ENCODE measurements around the gene MORN4. TPM values are rescaled to one million over a fixed set of nuclear protein-coding genes. Genes with fewer than 3 reads are reported as not detected.

MORN4 gene
- total RNA-seq, 3 donors from 2014 or later (not counting 1 experiment from before 2014, with no cell fraction given) = 0.14 to 2.0 (median 1.6) TPM

- ATAC-seq = peak; percentile 79 to 98 (median 93)
- 72% methylated on average over 16 of the region's 16 CpGs for WGBS (ENCODE audit: insufficient coverage)
- Histone ChIP-seq H3K4me1 (ENCODE audit: control insufficient read depth, insufficient read depth, low read length) (peaks cover 4% of the 10 kb centered on the region), H3K27ac (ENCODE audit: low read length) (no peak within 1 kb of the TSS), H3K9me3 (ENCODE audit: control insufficient read depth, insufficient read depth, low read length) (no peaks in the 10 kb centered on the region), H3K27me3 (ENCODE audit: control insufficient read depth, insufficient read depth, low read length) (no peaks in the 10 kb centered on the region), H3K4me3 (ENCODE audit: low read length) (no peak within 1 kb of the TSS), H3K36me3 (ENCODE audit: control insufficient read depth, insufficient read depth, low read length) (no peaks in the 10 kb centered on the region)
- intact Hi-C loops (cut with micrococcal nuclease) = loop anchor here (1.0 kb wide), 3 partner anchors 40 to 159 kb away; no protein-coding TSS in a partner anchor
- Mint-ChIP-seq H3K36me3 (no peaks in the 10 kb centered on the region), H3K27me3 (ENCODE audit: low read depth in 2 of 2) (no peaks in the 10 kb centered on the region), H3K27ac (no peak within 1 kb of the TSS), H3K9me3 (no peaks in the 10 kb centered on the region), H3K4me1 (no peaks in the 10 kb centered on the region), H3K4me3 (no peak within 1 kb of the TSS)
- TF ChIP-seq CTCF (IDR thresholded peaks at IDR 0.05) = peak; percentile 81
- peak; percentile 64 to 69 for DNase-seq
These were observed 60.9 kb downstream of the MORN4 start, which contains the start of gene ANKRD2 for GRCh38 chr10:97572214-97572989. ANKRD2 (plus strand) TSS chr10:97572779; CDS start chr10:97572789, 10 bp downstream.

DNA sequence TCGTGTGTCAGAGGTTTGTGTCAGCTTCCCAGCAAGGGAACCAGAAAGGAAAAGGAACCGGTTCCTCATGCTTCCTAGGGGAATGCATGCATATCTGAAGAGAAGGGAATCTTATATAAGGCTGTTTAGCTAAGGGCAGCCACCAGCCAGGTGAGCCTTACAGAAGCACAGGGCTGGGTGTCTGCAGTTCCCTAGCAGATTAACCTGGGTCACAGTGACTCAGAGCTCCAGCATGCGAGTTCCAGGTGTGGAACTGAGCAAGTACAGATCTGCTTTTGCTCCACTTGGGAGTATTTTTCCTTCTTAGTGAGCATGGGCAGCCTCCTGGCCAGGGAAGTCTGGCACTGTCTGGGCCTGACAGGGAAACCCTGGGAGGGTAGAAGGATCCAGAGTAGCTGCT lies 61.7 kb downstream of the MORN4 start:
- Histone ChIP-seq H3K4me3 (ENCODE audit: low read length) (no peak overlapping the region), H3K27ac (ENCODE audit: low read length) (no peak overlapping the region), H3K36me3 (ENCODE audit: control insufficient read depth, insufficient read depth, low read length) (no peaks in the 10 kb centered on the region), H3K4me1 (ENCODE audit: control insufficient read depth, insufficient read depth, low read length) (peaks cover 4% of the 10 kb centered on the region), H3K9me3 (ENCODE audit: control insufficient read depth, insufficient read depth, low read length) (no peaks in the 10 kb centered on the region), H3K27me3 (ENCODE audit: control insufficient read depth, insufficient read depth, low read length) (no peaks in the 10 kb centered on the region)
- no peak for DNase-seq
- H3K36me3 Mint-ChIP-seq = no peaks in the 10 kb centered on the region
- 96% methylated on average over 3 of the region's 3 CpGs for WGBS (ENCODE audit: insufficient coverage)
- no peak overlapping the region for H3K27ac Mint-ChIP-seq
- no peaks in the 10 kb centered on the region for H3K4me1 Mint-ChIP-seq
- intact Hi-C loops (cut with micrococcal nuclease) = loop anchor here (1.0 kb wide), 3 partner anchors 41 to 160 kb away; no protein-coding TSS in a partner anchor
- no peaks in the 10 kb centered on the region for H3K9me3 Mint-ChIP-seq
- no peak for TF ChIP-seq CTCF (IDR thresholded peaks at IDR 0.05)
- ATAC-seq = no peak
- H3K27me3 Mint-ChIP-seq (ENCODE audit: low read depth in 2 of 2) = no peaks in the 10 kb centered on the region
- H3K4me3 Mint-ChIP-seq = no peak overlapping the region

- H3K9me3 ChIP-seq (ENCODE audit: control insufficient read depth, insufficient read depth, low read length) = no peaks in the 10 kb centered on the region
- H3K4me1 ChIP-seq (ENCODE audit: control insufficient read depth, insufficient read depth, low read length) = peaks cover 4% of the 10 kb centered on the region
- H3K27me3 Mint-ChIP-seq (ENCODE audit: low read depth in 2 of 2) = no peaks in the 10 kb centered on the region
- H3K4me1 Mint-ChIP-seq = no peaks in the 10 kb centered on the region
- H3K36me3 Mint-ChIP-seq = no peaks in the 10 kb centered on the region
- intact Hi-C loops (cut with micrococcal nuclease) = no loop called here
- no peak overlapping the region for H3K4me3 ChIP-seq (ENCODE audit: low read length)
- H3K27ac Mint-ChIP-seq = no peak overlapping the region
- H3K36me3 ChIP-seq (ENCODE audit: control insufficient read depth, insufficient read depth, low read length) = no peaks in the 10 kb centered on the region
- H3K27me3 ChIP-seq (ENCODE audit: control insufficient read depth, insufficient read depth, low read length) = no peaks in the 10 kb centered on the region
- H3K9me3 Mint-ChIP-seq = no peaks in the 10 kb centered on the region
- no peak overlapping the region for H3K4me3 Mint-ChIP-seq
- 90% methylated on average over 5 of the region's 5 CpGs for WGBS (ENCODE audit: insufficient coverage)
- ATAC-seq = no peak
- no peak for DNase-seq
- no peak for TF ChIP-seq CTCF (IDR thresholded peaks at IDR 0.05)
- H3K27ac ChIP-seq (ENCODE audit: low read length) = no peak overlapping the region
These were observed 62.4 kb downstream of the MORN4 start for GRCh38 chr10:97570789-97571471.
